Stimulated activated CD8-positive, alpha-beta memory T cell treated with anti-CD3 and anti-CD28 coated beads, Interleukin-15, amount 100 ng/mL, for 4 hours (primary cell): Measurements from ENCODE around the gene XG.
"Not testable (repeated sequence)": the region's sequence is repeated elsewhere in the genome, so short reads cannot be mapped to it uniquely, and the experiment has no call there.

Experiments
- DNase-seq, 2 donors: peaks; one replicate each; pipeline ENCODE4 v3.0.0-alpha.2; 2020; ENCODE audit warnings: low read depth in 2 of 2

XG gene

GRCh38 chrX:2780472-2781225 is 28.8 kb downstream of the XG start:
- DNase-seq = not testable (repeated sequence)

- no peak for DNase-seq
These were observed 29.4 kb downstream of the XG start for GRCh38 chrX:2781226-2781571.

- no peak for DNase-seq
These were observed 29.9 kb downstream of the XG start for GRCh38 chrX:2781698-2782097.

- no peak for DNase-seq
These were observed 30.3 kb downstream of the XG start for GRCh38 chrX:2782171-2782570.

GRCh38 chrX:2782778-2783177 is 30.9 kb downstream of the XG start:
- no peak for DNase-seq

GRCh38 chrX:2784026-2784425 is 32.2 kb downstream of the XG start:
- no peak for DNase-seq

GRCh38 chrX:2785538-2785937 is 33.7 kb downstream of the XG start:
- no peak for DNase-seq

GRCh38 chrX:2788980-2789379 is 37.1 kb downstream of the XG start:
- no peak for DNase-seq

GRCh38 chrX:2789569-2789968 is 37.7 kb downstream of the XG start:
- no peak for DNase-seq

GRCh38 chrX:2793752-2794151 is 41.9 kb downstream of the XG start:
- no peak for DNase-seq

GRCh38 chrX:2794336-2794735 is 42.5 kb downstream of the XG start:
- no peak for DNase-seq

- DNase-seq = not testable (repeated sequence)
These were observed 45.0 kb downstream of the XG start for GRCh38 chrX:2796808-2797207.

- DNase-seq = no peak
These were observed 47.5 kb downstream of the XG start for GRCh38 chrX:2799369-2799768.

GRCh38 chrX:2799980-2800379 is 48.1 kb downstream of the XG start:
- DNase-seq = not testable (repeated sequence)

GRCh38 chrX:2801223-2801622 is 49.4 kb downstream of the XG start:
- no peak for DNase-seq

GRCh38 chrX:2802376-2803090 is 50.7 kb downstream of the XG start:
- not testable (repeated sequence) for DNase-seq

GRCh38 chrX:2803486-2803885 is 51.6 kb downstream of the XG start:
- DNase-seq = not testable (repeated sequence)

- DNase-seq = not testable (repeated sequence)
These were observed 52.4 kb downstream of the XG start for GRCh38 chrX:2804106-2804843.

GRCh38 chrX:2804858-2805257 is 53.0 kb downstream of the XG start:
- DNase-seq = not testable (repeated sequence)

- no peak for DNase-seq
These were observed 59.4 kb downstream of the XG start for GRCh38 chrX:2811271-2811670.

GRCh38 chrX:2812161-2812907 is 60.5 kb downstream of the XG start:
- DNase-seq = peak; percentile 1 to 10

GRCh38 chrX:2817036-2817435 is 65.2 kb downstream of the XG start:
- no peak for DNase-seq
